ENCODE data around the gene ASB11.

DNA sequence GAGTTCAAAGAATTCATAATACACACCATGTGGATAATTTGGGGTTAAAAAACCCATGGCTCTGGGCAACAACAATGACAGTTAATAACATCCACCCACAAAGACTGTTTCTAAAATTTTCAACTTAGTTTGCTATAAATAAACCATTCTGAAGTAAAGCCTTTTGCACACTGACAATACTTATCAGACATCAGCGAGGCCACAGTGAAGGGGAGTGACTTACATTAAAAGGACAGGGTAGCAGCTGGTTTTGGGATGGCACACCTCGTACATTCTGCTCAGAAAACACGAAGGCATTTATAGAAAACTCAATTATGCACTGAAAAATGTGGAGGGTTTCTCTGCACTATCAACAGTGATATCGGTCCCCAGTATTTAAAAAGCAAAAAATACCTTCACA, 4.9 kb upstream of the ASB11 start:
- TF ChIP-seq, protein P1, sequence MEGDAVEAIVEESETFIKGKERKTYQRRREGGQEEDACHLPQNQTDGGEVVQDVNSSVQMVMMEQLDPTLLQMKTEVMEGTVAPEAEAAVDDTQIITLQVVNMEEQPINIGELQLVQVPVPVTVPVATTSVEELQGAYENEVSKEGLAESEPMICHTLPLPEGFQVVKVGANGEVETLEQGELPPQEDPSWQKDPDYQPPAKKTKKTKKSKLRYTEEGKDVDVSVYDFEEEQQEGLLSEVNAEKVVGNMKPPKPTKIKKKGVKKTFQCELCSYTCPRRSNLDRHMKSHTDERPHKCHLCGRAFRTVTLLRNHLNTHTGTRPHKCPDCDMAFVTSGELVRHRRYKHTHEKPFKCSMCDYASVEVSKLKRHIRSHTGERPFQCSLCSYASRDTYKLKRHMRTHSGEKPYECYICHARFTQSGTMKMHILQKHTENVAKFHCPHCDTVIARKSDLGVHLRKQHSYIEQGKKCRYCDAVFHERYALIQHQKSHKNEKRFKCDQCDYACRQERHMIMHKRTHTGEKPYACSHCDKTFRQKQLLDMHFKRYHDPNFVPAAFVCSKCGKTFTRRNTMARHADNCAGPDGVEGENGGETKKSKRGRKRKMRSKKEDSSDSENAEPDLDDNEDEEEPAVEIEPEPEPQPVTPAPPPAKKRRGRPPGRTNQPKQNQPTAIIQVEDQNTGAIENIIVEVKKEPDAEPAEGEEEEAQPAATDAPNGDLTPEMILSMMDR (IDR thresholded peaks at IDR 0.05): no peak
- no peak for TF ChIP-seq POLR2A (IDR thresholded peaks at IDR 0.05)

Data from vagina (tissue), 2 donors.